Measurements from ENCODE around the gene TSR3.

DNA sequence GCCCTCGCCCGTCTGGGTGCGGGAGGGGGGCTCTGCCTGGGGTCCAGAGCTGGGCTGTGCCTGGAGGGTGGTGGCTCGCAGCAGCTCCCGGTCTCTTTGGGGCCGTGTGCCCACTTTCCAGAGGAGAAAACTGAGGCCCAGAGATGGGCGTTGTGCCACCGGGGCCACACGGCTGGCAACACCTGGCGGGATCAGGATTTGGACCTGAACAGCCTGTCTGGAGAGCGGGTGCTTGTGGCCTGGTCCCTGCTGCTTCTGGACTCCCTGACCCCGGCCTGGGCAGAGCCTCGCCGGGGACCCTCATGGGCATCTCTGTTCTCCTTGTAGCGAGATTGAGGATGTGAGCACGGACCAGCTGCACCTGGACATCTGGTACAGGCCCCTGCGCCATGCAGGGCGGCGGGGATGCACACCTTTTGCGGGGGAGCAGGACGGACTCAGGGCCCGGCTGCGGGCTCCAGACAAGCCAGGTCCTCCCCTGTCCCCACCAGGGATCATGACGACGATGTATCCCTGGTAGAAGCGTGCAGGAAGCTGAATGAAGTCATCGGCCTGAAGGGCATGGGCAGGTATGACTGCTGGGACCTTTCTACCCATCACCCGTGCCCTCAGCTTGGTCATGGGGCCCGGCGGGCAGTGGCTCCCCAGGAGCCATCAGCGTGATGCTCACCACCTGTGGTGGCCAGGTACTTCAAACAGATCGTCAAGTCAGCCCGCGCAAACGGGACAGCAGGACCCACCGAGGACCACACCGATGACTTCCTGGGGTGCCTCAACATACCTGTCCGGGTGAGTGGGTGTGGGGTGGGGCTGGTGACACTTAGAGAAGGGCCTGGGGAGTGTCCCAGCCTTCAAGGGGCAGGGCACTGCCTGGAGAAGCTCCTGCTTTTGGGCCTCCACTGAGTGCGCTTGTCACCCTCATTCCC is 9.9 kb downstream of the TSR3 start:
- TF ChIP-seq CTCF (IDR thresholded peaks at IDR 0.05) (no peak), POLR2A (IDR thresholded peaks at IDR 0.05) (no peak)

Measured in ovary (tissue), 3 donors.